Measurements from ENCODE around the gene PADI3.
"Not testable (repeated sequence)": the region's sequence is repeated elsewhere in the genome, so short reads cannot be mapped to it uniquely, and the experiment has no call there.

PADI3 gene

DNA sequence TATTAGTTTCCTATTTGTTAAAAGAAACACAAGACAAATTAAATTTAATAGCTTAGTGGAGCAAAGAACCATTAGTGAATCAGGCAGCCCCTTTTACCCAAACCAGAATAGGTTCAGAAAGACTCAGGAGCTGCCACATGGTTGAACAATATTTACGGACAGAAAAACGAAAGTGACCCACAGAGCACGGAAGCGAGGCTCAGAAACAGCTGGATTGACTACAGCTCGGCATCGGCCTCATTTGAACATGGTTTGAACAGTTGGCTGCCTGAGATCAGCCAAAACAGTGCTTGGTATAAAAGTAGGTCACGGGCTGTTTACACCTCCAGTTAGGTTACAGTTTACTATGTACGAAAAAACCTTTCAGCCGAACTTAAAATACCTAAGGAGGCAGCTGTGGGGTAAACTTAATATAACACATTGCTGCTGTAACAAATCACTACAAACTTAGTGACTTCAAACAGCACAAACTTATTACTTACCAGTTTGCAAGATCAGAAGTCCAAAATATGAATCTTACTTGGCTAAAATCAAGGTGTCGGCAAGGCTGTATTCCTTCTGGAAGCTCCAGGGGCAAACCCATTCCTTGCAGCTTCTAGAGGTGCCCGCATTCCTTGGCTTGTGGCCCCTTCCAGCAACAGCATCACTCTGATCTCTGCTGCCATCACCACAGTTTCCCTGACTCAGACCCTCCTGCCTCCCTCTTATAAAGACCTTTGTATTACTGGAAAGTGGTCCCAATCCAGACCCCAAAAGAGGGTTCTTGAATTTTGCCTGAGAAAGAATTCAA is 70.9 kb downstream of the PADI3 start:
- in situ Hi-C loops (cut with MboI; ENCODE audit: low pct_unique_long_range_greater_than_20kb, low sequenced_read_pairs, unreplicated experiment) = no loop called here
- TF ChIP-seq, protein P1, sequence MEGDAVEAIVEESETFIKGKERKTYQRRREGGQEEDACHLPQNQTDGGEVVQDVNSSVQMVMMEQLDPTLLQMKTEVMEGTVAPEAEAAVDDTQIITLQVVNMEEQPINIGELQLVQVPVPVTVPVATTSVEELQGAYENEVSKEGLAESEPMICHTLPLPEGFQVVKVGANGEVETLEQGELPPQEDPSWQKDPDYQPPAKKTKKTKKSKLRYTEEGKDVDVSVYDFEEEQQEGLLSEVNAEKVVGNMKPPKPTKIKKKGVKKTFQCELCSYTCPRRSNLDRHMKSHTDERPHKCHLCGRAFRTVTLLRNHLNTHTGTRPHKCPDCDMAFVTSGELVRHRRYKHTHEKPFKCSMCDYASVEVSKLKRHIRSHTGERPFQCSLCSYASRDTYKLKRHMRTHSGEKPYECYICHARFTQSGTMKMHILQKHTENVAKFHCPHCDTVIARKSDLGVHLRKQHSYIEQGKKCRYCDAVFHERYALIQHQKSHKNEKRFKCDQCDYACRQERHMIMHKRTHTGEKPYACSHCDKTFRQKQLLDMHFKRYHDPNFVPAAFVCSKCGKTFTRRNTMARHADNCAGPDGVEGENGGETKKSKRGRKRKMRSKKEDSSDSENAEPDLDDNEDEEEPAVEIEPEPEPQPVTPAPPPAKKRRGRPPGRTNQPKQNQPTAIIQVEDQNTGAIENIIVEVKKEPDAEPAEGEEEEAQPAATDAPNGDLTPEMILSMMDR (IDR thresholded peaks at IDR 0.05; ENCODE audit: extremely low read depth, insufficient read depth, missing control alignments) = no peak
- no peak for DNase-seq (ENCODE audit: low spot score)

DNA sequence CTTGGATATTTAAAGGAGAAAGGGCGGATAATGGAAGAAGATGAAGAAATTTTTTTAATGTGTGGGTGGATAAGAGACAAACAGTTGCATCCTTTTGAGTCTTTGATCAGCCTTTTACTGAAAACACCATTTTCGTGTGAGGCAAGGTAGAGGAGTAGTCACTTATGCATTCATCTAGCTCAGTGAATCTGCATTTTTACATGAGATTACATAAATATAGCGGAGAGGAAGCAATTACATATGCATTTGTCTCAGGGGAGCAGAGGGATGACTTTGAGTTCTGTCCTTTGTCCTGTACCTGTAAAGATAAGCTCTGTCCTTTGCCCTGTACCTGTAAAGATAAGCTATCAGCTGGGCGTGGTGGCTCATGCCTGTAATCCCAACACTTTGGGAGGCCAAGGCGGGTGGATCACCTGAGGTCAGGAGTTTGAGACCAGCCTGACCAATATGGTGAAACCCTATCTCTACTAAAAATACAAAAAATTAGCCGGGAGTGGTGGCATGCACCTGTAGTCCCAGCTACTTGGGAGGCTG is 73.0 kb downstream of the PADI3 start:
- in situ Hi-C loops (cut with MboI; ENCODE audit: low pct_unique_long_range_greater_than_20kb, low sequenced_read_pairs, unreplicated experiment); DNase-seq (ENCODE audit: low spot score): not testable (repeated sequence)

- in situ Hi-C loops (cut with MboI; ENCODE audit: low pct_unique_long_range_greater_than_20kb, low sequenced_read_pairs, unreplicated experiment) = no loop called here
- TF ChIP-seq, protein P1 (IDR thresholded peaks at IDR 0.05; ENCODE audit: extremely low read depth, insufficient read depth, missing control alignments) = no peak
- DNase-seq (ENCODE audit: low spot score) = no peak
Observed at GRCh38 chr1:17328855-17329254, 80.0 kb downstream of the PADI3 start.

DNA sequence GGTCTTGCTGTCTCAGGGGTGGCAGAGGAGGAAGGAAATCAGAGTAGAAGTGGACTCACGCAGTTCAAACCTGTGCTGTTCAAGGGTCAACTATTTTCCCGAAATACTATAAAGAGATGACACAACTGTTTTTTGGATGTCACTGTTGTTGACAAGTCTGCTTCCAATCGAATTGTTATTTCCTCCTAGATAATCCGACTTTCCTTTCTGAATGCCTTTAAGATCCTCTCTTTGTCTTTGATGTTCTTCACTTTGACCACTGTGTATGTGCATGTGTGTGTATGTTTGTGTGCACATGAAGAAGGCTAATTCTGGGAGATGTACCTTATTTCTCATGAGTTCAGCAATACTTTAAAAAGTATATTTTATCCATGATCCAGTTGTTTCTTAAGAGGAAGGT is 80.7 kb downstream of the PADI3 start:
- no peak for DNase-seq (ENCODE audit: low spot score)
- TF ChIP-seq, protein P1 (IDR thresholded peaks at IDR 0.05; ENCODE audit: extremely low read depth, insufficient read depth, missing control alignments) = no peak
- in situ Hi-C loops (cut with MboI; ENCODE audit: low pct_unique_long_range_greater_than_20kb, low sequenced_read_pairs, unreplicated experiment) = no loop called here

DNA sequence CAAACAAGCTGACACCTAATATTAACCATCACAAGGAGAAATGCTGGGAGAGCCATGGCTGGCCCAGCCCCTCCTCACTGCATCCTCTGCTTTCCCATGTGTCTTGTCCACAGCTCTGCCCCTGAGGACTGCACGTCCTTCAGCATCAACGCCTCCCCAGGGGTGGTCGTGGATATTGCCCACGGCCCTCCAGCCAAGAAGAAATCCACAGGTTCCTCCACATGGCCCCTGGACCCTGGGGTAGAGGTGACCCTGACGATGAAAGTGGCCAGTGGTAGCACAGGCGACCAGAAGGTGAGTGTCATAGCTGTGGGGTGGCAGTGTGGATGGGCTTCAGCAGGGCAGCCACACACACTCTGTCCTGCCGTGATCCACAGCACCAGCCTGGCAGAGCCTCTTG is 82.0 kb downstream of the PADI3 start:
- TF ChIP-seq, protein P1 (IDR thresholded peaks at IDR 0.05; ENCODE audit: extremely low read depth, insufficient read depth, missing control alignments) = no peak
- in situ Hi-C loops (cut with MboI; ENCODE audit: low pct_unique_long_range_greater_than_20kb, low sequenced_read_pairs, unreplicated experiment) = no loop called here
- DNase-seq (ENCODE audit: low spot score) = no peak

DNA sequence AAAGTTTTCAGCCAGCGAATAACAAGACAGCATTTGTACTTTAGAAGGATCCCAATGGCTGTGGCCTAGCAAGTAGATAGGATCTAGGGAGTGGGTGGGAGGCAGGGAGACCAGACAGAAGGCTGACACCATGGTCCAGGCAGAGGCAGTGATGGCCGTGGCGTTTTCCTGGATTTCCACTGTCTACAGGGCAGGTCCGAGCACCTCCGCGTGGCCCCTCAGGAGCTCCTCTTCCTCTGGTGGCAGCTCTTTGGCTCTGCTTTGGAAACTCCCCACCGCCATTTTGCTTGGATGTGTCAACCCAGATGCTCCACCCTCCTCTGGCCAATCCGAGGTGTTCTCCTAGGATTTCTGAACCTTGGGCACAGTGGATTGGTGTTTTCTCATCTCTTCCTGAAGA is 84.2 kb downstream of the PADI3 start:
- in situ Hi-C loops (cut with MboI; ENCODE audit: low pct_unique_long_range_greater_than_20kb, low sequenced_read_pairs, unreplicated experiment) = no loop called here
- no peak for DNase-seq (ENCODE audit: low spot score)

More for the DNA sequence above, 84.2 kb downstream of the PADI3 start:
- TF ChIP-seq, protein P1 (IDR thresholded peaks at IDR 0.05; ENCODE audit: extremely low read depth, insufficient read depth, missing control alignments) = no peak
